Measurements from ENCODE around the gene OR6Y1.

OR6Y1 gene

DNA sequence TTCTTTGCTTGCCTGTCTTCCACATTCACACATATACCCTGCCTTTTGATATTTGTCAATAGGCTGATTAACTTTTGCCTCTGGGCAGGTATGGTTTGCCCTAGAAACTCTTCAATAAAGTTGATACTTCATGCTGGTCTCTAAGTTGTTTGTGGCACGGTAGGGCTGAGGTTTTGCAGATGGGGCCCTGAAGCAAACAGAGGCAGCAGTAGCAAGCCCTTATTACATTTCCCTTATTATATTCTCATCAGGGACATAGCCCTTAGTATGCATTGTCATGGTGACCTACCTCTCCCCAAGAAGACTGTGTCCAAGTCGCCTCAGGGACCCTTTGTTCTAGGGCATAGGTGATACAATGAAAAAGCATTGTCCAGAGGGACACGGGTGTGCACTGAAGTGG, 16.3 kb upstream of the OR6Y1 start, which contains the start of gene OR6P1:
OR6P1 (minus strand) TSS at position 101 of the 400 bp plus-strand sequence. CDS start 6,976 bp downstream, outside the sequence.
- TF ChIP-seq, protein P1, sequence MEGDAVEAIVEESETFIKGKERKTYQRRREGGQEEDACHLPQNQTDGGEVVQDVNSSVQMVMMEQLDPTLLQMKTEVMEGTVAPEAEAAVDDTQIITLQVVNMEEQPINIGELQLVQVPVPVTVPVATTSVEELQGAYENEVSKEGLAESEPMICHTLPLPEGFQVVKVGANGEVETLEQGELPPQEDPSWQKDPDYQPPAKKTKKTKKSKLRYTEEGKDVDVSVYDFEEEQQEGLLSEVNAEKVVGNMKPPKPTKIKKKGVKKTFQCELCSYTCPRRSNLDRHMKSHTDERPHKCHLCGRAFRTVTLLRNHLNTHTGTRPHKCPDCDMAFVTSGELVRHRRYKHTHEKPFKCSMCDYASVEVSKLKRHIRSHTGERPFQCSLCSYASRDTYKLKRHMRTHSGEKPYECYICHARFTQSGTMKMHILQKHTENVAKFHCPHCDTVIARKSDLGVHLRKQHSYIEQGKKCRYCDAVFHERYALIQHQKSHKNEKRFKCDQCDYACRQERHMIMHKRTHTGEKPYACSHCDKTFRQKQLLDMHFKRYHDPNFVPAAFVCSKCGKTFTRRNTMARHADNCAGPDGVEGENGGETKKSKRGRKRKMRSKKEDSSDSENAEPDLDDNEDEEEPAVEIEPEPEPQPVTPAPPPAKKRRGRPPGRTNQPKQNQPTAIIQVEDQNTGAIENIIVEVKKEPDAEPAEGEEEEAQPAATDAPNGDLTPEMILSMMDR (IDR thresholded peaks at IDR 0.05; ENCODE audit: insufficient read depth, low read depth, low read length, missing control alignments) = no peak
- DNase-seq (ENCODE audit: low read depth) = no peak
- no peak within 1 kb of the TSS for H3K4me3 ChIP-seq (ENCODE audit: low read length)

DNA sequence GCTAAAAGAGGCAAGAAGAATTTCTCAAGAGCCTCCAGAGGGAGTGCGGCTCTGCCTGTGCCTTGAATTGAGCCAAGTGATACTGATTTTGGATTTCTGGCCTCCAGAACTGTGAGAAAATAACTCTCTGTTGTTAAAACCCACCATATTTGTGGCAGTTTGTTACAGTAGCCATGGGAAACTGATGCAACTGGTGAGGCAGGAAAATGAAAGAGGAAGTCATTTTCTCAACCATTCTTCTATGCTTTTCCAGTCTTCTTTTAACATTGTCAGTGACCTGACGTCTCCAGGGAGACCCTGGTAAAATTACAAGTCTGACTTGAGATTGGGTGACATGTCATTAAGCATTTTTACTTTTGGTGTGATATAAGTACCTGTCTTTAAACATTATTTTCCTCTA, 10.4 kb upstream of the OR6Y1 start:
- no peak overlapping the region for H3K4me3 ChIP-seq (ENCODE audit: low read length)
- no peak for DNase-seq (ENCODE audit: low read depth)
- TF ChIP-seq, protein P1 (IDR thresholded peaks at IDR 0.05; ENCODE audit: insufficient read depth, low read depth, low read length, missing control alignments) = no peak

DNA sequence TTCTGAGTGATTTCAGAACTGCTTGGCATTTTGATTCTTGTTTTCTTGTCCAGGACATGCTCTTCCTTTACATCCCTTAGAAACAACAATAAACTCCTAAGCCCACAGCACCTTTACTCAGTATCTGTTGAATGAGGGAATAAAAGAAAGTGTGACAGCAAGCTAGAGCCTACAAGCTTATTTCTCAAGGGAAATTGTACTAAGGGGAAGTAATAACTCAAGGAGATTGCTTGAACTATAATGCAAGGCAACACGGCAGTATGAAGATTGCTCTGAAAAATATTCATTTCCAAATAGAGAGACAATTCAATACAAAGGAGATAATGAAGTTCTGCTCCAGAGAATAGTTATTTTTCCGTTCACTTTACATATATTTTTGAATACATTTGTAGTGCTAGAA, 9.6 kb upstream of the OR6Y1 start:
- H3K4me3 ChIP-seq (ENCODE audit: low read length) = no peak overlapping the region
- DNase-seq (ENCODE audit: low read depth) = no peak
- TF ChIP-seq, protein P1 (IDR thresholded peaks at IDR 0.05; ENCODE audit: insufficient read depth, low read depth, low read length, missing control alignments) = no peak

DNA sequence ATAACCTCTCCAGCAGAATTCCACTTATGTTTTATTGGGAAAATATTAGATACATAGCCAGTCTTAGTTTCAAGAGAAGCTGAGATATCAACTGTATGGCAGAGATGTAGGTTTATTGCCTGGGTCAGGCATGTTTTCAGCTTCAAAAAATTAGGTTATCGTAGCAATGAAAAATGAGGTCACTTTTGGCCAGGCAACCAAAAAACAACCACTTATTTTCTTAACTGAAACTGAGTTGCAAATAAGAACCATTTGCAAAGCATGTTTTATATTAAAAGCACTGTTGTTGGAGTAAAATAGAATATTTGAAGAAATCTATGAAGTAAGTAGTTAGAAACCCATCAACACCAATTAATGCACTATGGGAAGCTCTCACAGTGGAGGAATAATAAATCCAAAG, 5.5 kb upstream of the OR6Y1 start:
- TF ChIP-seq, protein P1 (IDR thresholded peaks at IDR 0.05; ENCODE audit: insufficient read depth, low read depth, low read length, missing control alignments) = no peak
- no peak overlapping the region for H3K4me3 ChIP-seq (ENCODE audit: low read length)
- no peak for DNase-seq (ENCODE audit: low read depth)

DNA sequence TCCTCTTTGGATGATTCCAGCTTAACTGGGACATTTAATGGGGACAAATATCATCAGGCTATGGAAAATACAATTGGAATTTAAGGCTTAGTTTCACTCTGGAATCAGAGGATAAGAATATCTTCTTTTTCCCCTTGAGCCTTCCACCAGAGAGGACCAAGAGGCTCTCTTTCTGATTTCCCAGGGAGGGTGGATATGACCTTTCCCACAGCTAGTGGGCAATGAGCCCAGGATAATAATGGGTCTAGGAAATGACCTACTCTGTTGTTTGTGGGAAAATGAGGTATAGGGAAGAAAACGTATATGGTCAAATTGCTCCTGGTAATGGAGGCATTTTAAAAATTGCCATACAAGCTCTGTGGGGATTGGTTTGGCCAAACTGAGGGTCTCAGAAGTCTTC, 1.9 kb downstream of the OR6Y1 start:
- no peak overlapping the region for H3K4me3 ChIP-seq (ENCODE audit: low read length)
- TF ChIP-seq, protein P1 (IDR thresholded peaks at IDR 0.05; ENCODE audit: insufficient read depth, low read depth, low read length, missing control alignments) = no peak
- no peak for DNase-seq (ENCODE audit: low read depth)

DNA sequence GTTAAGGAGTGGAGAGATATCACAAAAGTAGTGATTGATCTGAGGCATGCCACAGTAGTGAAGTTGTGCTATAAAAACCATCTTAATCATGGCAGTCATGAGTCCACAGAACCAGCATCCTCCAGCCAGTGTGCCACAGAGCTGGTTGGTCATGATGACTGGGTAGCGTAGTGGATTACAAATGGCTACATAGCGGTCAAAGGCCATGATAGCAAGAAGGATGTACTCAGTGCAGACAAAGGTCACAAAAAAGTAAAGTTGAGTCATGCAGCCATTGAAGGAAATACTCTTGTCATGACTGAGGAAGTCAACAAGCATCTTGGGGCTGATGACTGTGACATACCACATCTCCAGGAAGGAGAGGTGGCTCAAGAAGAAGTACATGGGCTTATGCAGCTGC, 6.7 kb downstream of the OR6Y1 start:
- H3K4me3 ChIP-seq (ENCODE audit: low read length) = no peak overlapping the region
- TF ChIP-seq, protein P1 (IDR thresholded peaks at IDR 0.05; ENCODE audit: insufficient read depth, low read depth, low read length, missing control alignments) = no peak
- no peak for DNase-seq (ENCODE audit: low read depth)

DNA sequence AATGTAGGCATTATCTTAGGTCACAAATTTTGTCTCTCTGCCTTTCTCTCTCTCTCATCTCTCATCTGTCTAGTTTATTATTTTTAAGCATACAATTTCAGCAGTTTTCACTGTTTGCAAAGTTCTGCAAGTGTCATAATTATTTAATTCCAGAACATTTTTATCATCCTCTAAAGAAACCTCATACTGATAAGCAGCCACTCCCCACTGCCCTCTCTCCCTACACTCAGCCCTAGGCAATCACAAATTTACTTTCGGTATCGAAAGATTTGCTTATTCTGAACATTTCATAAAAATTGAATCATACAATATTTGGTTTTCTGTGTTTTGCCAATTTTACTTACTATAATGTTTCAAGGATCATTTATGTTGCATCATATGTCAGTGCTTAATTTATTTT, 16.6 kb downstream of the OR6Y1 start:
- TF ChIP-seq, protein P1 (IDR thresholded peaks at IDR 0.05; ENCODE audit: insufficient read depth, low read depth, low read length, missing control alignments) = no peak
- no peak overlapping the region for H3K4me3 ChIP-seq (ENCODE audit: low read length)
- DNase-seq (ENCODE audit: low read depth) = no peak

Measured in epithelial cell of esophagus (primary cell).